ENCODE measurements around the gene CHST11.

- TF ChIP-seq CTCF (conservative IDR thresholded peaks at IDR 0.05 in 1 of 2, IDR thresholded peaks at IDR 0.05 in 1 of 2; ENCODE audit: extremely low read depth in 1 of 2, insufficient read depth in 1 of 2, low read depth in 1 of 2, low read length in 2 of 2) (no peak), EZH2 (IDR thresholded peaks at IDR 0.05; ENCODE audit: borderline replicate concordance, low read length) (no peak)
Observed at GRCh38 chr12:104602406-104602805, 145.7 kb downstream of the CHST11 start.
